Measurements from ENCODE around the gene PRPF19. TPM values are rescaled to one million over a fixed set of nuclear protein-coding genes. Genes with fewer than 3 reads are reported as not detected.

Gene PRPF19
- total and polyA plus RNA-seq, 9 of the 15 experiments (the other 6 are each of a cell fraction or from before 2014, with no cell fraction given), result 9.4 to 212 (median 73.2) TPM

DNA sequence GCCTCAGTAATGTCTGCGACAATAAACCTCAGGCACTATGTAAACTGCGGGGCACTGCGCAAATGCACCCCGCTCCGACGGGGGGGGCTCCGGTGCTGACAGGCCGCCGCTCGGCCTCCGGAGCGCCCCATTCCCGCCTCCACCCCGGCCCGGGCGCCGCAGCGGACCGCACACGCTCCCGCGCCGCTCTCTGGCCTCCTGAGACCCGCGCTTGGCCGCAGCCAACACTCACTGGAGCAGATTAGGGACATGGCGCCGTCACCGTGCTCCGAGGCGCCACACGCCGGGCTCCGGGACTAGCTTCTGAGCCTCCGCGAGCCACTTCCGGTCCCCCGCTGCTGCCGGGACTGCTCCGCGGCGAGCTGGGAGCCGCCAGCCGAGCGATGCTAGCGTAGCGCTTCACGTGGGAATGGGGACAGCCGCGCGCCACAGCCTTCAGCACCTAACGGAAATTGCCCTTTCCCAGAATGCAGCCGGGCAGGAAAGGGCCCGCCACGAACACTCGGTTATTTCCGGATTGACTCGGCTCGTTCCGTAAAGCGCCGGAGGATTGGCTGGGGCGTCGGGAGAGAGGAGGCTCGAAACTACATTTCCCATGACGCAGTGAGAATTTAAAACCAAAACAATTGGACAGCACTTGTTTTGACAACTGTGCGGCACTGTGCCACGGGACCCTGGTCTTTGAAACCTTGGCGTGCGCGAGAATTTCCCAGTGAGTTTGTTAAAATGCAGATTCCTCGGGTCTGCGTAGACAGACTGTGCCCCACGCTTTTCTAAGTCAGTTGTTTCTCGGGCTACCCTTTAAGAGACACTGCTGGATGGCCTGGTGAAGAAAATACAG lies at the start of gene PRPF19 (continued):
- TF ChIP-seq, protein P1, sequence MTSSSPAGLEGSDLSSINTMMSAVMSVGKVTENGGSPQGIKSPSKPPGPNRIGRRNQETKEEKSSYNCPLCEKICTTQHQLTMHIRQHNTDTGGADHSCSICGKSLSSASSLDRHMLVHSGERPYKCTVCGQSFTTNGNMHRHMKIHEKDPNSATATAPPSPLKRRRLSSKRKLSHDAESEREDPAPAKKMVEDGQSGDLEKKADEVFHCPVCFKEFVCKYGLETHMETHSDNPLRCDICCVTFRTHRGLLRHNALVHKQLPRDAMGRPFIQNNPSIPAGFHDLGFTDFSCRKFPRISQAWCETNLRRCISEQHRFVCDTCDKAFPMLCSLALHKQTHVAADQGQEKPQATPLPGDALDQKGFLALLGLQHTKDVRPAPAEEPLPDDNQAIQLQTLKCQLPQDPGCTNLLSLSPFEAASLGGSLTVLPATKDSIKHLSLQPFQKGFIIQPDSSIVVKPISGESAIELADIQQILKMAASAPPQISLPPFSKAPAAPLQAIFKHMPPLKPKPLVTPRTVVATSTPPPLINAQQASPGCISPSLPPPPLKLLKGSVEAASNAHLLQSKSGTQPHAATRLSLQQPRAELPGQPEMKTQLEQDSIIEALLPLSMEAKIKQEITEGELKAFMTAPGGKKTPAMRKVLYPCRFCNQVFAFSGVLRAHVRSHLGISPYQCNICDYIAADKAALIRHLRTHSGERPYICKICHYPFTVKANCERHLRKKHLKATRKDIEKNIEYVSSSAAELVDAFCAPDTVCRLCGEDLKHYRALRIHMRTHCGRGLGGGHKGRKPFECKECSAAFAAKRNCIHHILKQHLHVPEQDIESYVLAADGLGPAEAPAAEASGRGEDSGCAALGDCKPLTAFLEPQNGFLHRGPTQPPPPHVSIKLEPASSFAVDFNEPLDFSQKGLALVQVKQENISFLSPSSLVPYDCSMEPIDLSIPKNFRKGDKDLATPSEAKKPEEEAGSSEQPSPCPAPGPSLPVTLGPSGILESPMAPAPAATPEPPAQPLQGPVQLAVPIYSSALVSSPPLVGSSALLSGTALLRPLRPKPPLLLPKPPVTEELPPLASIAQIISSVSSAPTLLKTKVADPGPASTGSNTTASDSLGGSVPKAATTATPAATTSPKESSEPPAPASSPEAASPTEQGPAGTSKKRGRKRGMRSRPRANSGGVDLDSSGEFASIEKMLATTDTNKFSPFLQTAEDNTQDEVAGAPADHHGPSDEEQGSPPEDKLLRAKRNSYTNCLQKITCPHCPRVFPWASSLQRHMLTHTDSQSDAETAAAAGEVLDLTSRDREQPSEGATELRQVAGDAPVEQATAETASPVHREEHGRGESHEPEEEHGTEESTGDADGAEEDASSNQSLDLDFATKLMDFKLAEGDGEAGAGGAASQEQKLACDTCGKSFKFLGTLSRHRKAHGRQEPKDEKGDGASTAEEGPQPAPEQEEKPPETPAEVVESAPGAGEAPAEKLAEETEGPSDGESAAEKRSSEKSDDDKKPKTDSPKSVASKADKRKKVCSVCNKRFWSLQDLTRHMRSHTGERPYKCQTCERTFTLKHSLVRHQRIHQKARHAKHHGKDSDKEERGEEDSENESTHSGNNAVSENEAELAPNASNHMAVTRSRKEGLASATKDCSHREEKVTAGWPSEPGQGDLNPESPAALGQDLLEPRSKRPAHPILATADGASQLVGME (CRISPR knock-in tag; IDR thresholded peaks at IDR 0.05), result no peak
- TF ChIP-seq ZKSCAN1 (IDR thresholded peaks at IDR 0.05; ENCODE audit: low read depth, low read length) (no peak), ZNF445 (CRISPR knock-in tag; IDR thresholded peaks at IDR 0.05; ENCODE audit: low read depth) (no peak), EP400 (IDR thresholded peaks at IDR 0.05) (peak; percentile 95), FOXK2 (conservative IDR thresholded peaks at IDR 0.05 in 1 of 2, IDR thresholded peaks at IDR 0.05 in 1 of 2; ENCODE audit: low read depth in 2 of 2) (peak; percentile 81 to 84), TSHZ1 (CRISPR knock-in tag; IDR thresholded peaks at IDR 0.05) (no peak), NEUROD1 (IDR thresholded peaks at IDR 0.05; ENCODE audit: borderline replicate concordance, low read depth, low read length, partially characterized antibody) (no peak), POLR3G (IDR thresholded peaks at IDR 0.05; ENCODE audit: extremely low read depth, insufficient read length, insufficient replicate concordance) (no peak), RBM39 (optimal IDR thresholded peaks at IDR 0.05; ENCODE audit: low read depth, low read length) (no peak), ZNF79 (CRISPR knock-in tag; IDR thresholded peaks at IDR 0.05; ENCODE audit: low read depth) (no peak), POLR2H (tag; IDR thresholded peaks at IDR 0.05; ENCODE audit: low read depth) (peak; percentile 25; the same call in 1 of the 2 replicates), ZNF609 (CRISPR knock-in tag; IDR thresholded peaks at IDR 0.05; ENCODE audit: borderline replicate concordance) (no peak)
